Measurements from ENCODE around the gene TCERG1L.

DNA sequence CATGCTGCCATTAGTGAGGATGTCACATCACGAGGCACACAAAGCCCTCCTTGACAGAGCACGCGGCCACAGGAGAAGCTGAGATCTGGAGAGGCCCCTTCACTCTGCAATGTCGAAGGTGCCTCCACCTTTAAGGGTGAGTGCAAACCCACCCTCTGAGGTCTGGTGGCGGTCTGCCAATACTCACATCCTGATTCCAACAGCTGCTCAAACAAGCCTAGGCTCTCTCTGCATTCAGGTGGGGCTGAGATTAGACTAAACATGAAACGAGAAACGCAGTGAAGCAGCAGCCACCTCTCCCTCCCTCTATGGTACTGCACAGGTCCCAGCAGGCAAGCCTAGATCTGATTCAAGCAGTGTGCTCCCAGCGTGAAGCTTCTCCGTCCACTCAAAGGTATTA is 151.8 kb downstream of the TCERG1L start:
- TF ChIP-seq GATA2 (IDR thresholded peaks at IDR 0.05; ENCODE audit: low read depth, low read length) (no peak), GATA3 (IDR thresholded peaks at IDR 0.05; ENCODE audit: low read depth, low read length) (no peak)
